Chondrocyte (in vitro differentiated cells): Measurements from ENCODE around the gene CEP350. TPM values are rescaled to one million over a fixed set of nuclear protein-coding genes. Genes with fewer than 3 reads are reported as not detected.

Experiments
- DNase-seq: peaks from one replicate; pipeline ENCODE4 v3.0.0; 2021; ENCODE audit warnings: mixed read lengths, low spot score
- H3K27ac Mint-ChIP-seq: one replicate; pipeline ENCODE4 v1.8.0; 2021; ENCODE audit warnings: mild to moderate bottlenecking, moderate library complexity, mixed read lengths; ENCODE audit not compliant: unreplicated experiment
- H3K27me3 Mint-ChIP-seq: 2 replicates; pipeline ENCODE4 v1.8.0; 2021; ENCODE audit warnings: low read depth, mixed read lengths
- H3K36me3 Mint-ChIP-seq: 2 replicates; pipeline ENCODE4 v1.8.0; 2021; ENCODE audit warnings: low read depth, mixed read lengths
- H3K4me1 Mint-ChIP-seq: 2 replicates; pipeline ENCODE4 v1.8.0; 2021; ENCODE audit warnings: low read depth, mild to moderate bottlenecking, mixed read lengths
- H3K4me3 Mint-ChIP-seq: one replicate; pipeline ENCODE4 v1.8.0; 2021; ENCODE audit warnings: mild to moderate bottlenecking, moderate library complexity, mixed read lengths; ENCODE audit not compliant: unreplicated experiment
- H3K9me3 Mint-ChIP-seq: 2 replicates; pipeline ENCODE4 v1.8.0; 2021; ENCODE audit warnings: low read depth, mixed read lengths
- CTCF ChIP-seq: fragments of 200-600 bp; sonication (generic); IDR thresholded peaks from 2 replicates; pipeline ENCODE4 v1.5.0; 2021; ENCODE audit warnings: antibody characterized with exemption, mild to moderate bottlenecking, moderate library complexity
- total RNA-seq: library from RNA; stranded (reverse); gene quantifications from 3 replicates; pipeline ENCODE4 v1.2.1, GENCODE V29; 2021

Gene CEP350
- total RNA-seq, 1 donor from 2014 or later, result 36.2 TPM

- no peaks in the 10 kb centered on the region for H3K27me3 Mint-ChIP-seq
- peaks cover 21% of the 10 kb centered on the region for H3K36me3 Mint-ChIP-seq
- H3K9me3 Mint-ChIP-seq, result no peaks in the 10 kb centered on the region
- TF ChIP-seq CTCF, result no peak
- no peak for DNase-seq
- H3K4me3 Mint-ChIP-seq, result no peak overlapping the region
- H3K27ac Mint-ChIP-seq, result peak overlapping the region; percentile 72
- H3K4me1 Mint-ChIP-seq, result peaks cover 27% of the 10 kb centered on the region
Observed at GRCh38 chr1:180033390-180033789, 78.8 kb downstream of the CEP350 start.

- Mint-ChIP-seq H3K4me1 (peaks cover 13% of the 10 kb centered on the region), H3K27ac (peak overlapping the region; percentile 61), H3K4me3 (no peak overlapping the region), H3K9me3 (no peaks in the 10 kb centered on the region), H3K27me3 (no peaks in the 10 kb centered on the region), H3K36me3 (peaks cover 27% of the 10 kb centered on the region)
- no peak for DNase-seq
- TF ChIP-seq CTCF, result no peak
Observed at GRCh38 chr1:180040034-180040433, 85.4 kb downstream of the CEP350 start.

GRCh38 chr1:180041582-180041981 lies 87.0 kb downstream of the CEP350 start:
- Mint-ChIP-seq H3K27me3 (no peaks in the 10 kb centered on the region), H3K27ac (no peak overlapping the region), H3K4me1 (peaks cover 21% of the 10 kb centered on the region), H3K9me3 (no peaks in the 10 kb centered on the region), H3K4me3 (no peak overlapping the region), H3K36me3 (peaks cover 32% of the 10 kb centered on the region)
- DNase-seq, result no peak
- TF ChIP-seq CTCF, result no peak

- H3K27me3 Mint-ChIP-seq, result no peaks in the 10 kb centered on the region
- DNase-seq, result no peak
- peaks cover 22% of the 10 kb centered on the region for H3K4me1 Mint-ChIP-seq
- H3K9me3 Mint-ChIP-seq, result no peaks in the 10 kb centered on the region
- peaks cover 33% of the 10 kb centered on the region for H3K36me3 Mint-ChIP-seq
- H3K4me3 Mint-ChIP-seq, result no peak overlapping the region
- TF ChIP-seq CTCF, result no peak
- H3K27ac Mint-ChIP-seq, result peak overlapping the region; percentile 46
Observed at GRCh38 chr1:180042988-180043622, 88.5 kb downstream of the CEP350 start.

- H3K4me3 Mint-ChIP-seq, result no peak overlapping the region
- DNase-seq, result no peak
- H3K4me1 Mint-ChIP-seq, result peaks cover 22% of the 10 kb centered on the region
- H3K36me3 Mint-ChIP-seq, result peaks cover 36% of the 10 kb centered on the region
- peak overlapping the region; percentile 4 for H3K27ac Mint-ChIP-seq
- H3K9me3 Mint-ChIP-seq, result no peaks in the 10 kb centered on the region
- TF ChIP-seq CTCF, result no peak
- no peaks in the 10 kb centered on the region for H3K27me3 Mint-ChIP-seq
Observed at GRCh38 chr1:180043785-180044184, 89.2 kb downstream of the CEP350 start.
